Activated CD4-positive, alpha-beta T cell treated with anti-CD3 and anti-CD28 coated beads, Interleukin-2, amount 10 ng/mL, durations not matched to agents 24 days and 14 days (primary cell): ENCODE data around the gene CCSER2. TPM values are rescaled to one million over a fixed set of nuclear protein-coding genes. Genes with fewer than 3 reads are reported as not detected.
"Not testable (repeated sequence)": the region's sequence is repeated elsewhere in the genome, so short reads cannot be mapped to it uniquely, and the experiment has no call there.

Experiments
- DNase-seq: peaks from one replicate; pipeline ENCODE4 v3.0.0; 2022
- H3K27ac Mint-ChIP-seq: one replicate; pipeline ENCODE4 v1.8.0; 2022; ENCODE audit warnings: mild to moderate bottlenecking, mixed read lengths
- H3K27me3 Mint-ChIP-seq: one replicate; pipeline ENCODE4 v1.8.0; 2022; ENCODE audit warnings: mixed read lengths
- H3K36me3 Mint-ChIP-seq: one replicate; pipeline ENCODE4 v1.8.0; 2022; ENCODE audit warnings: low read depth, mild to moderate bottlenecking, mixed read lengths
- H3K4me1 Mint-ChIP-seq: one replicate; pipeline ENCODE4 v1.8.0; 2021; ENCODE audit warnings: mixed read lengths
- H3K4me3 Mint-ChIP-seq: one replicate; pipeline ENCODE4 v1.8.0; 2022; ENCODE audit warnings: mild to moderate bottlenecking, moderate library complexity, mixed read lengths
- H3K9me3 Mint-ChIP-seq: one replicate; pipeline ENCODE4 v1.8.0; 2021; ENCODE audit warnings: mixed read lengths
- intact Hi-C: fragments of 100-400 bp; cut with micrococcal nuclease; formaldehyde crosslinking; loops from one replicate; pipeline ENCODE4 v1.15.1; 2023
- total RNA-seq: library from RNA; stranded (reverse); gene quantifications from 2 replicates; pipeline ENCODE4 v1.2.3, GENCODE V29; 2022

Gene CCSER2
- total RNA-seq, 1 donor from 2014 or later = 45.6 TPM

DNA sequence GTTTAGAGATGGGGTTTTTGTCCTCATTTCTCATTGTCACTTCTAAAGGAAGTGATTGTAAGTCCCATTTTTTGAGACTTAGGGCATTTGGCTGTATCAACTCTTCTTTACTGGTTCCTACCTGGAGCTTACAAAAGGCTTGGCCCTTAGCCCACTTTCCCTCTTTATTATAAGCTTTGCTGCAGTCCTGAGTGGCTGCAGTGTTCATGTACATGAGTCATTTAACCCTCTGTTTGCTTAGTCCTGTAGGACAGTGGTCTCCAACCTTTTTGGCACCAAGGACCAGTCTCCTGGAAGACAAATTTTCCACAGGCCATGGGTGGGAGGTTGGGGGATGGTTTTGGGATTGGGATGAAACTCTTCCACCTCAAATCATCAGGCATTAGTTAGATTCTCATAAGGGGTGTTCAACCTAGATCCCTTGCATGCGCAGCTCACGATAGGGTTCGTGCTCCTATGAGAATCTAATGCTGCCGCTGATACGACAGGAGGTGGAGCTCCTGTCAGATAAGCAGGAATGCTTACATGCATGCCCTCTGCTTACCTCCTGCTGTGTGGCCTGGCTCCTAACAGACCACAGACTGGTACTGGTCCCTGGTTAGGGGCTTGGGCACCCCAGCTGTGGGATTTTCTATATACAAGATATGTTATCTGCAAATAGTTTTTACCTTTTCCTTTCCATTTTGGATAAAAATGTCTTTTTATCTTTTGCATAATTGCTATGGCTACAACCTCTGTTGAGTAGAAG, 99.7 kb downstream of the CCSER2 start:
- Mint-ChIP-seq H3K27me3 (no peaks in the 10 kb centered on the region), H3K4me3 (no peak overlapping the region), H3K36me3 (peaks cover 23% of the 10 kb centered on the region), H3K4me1 (peaks cover 20% of the 10 kb centered on the region), H3K27ac (no peak overlapping the region), H3K9me3 (no peaks in the 10 kb centered on the region)
- intact Hi-C loops = no loop called here
- DNase-seq = no peak

DNA sequence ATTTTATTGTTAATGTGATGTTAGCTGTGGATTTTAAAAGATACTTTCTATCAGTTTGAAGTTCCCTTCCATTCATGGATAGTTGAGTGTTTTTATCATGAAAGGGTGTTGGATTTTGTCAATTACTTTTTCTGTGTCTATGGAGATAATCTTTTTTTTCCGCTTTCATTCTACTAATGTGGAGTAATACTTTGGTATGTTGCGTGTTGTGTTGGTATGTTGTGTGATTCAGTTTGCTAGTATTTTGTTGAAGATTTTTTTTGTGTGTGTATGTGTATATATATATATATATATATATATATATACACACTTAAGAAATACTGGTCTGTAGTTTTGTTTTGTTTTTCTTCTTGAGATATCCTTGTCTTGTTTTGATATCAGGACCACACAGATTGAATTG, 100.3 kb downstream of the CCSER2 start:
- Mint-ChIP-seq H3K36me3 (peaks cover 20% of the 10 kb centered on the region), H3K4me3 (no peak overlapping the region), H3K9me3 (no peaks in the 10 kb centered on the region), H3K27ac (no peak overlapping the region), H3K4me1 (peaks cover 18% of the 10 kb centered on the region), H3K27me3 (no peaks in the 10 kb centered on the region)
- DNase-seq = no peak
- intact Hi-C loops = no loop called here

DNA sequence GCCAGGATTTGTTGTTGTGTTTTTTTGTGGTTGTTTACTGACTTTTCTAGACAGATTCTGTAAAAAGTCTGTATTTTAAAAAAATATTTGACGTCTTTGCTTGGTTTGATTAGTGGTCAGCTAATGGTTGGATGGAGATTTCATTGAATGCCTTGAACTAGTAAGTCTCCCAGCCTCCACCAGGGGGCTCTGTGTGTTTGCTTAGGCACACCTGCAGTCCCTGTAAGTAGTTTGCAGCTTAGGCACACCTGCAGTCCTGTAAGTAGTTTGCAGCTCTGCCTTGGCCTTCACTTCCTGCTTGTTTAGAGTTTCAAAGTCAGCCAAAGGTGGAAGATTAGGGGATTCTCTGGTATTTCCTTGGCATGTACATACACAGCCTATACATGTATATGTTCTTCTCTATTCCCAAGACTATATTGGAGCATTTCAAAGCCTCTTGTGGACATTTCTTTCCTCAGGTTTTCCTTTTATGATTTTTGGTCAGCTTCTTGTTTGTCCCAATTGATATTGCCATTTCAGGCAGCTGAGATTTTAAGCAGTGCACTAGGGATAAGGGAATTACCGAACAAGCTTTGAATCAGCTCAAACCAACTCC, 101.6 kb downstream of the CCSER2 start:
- intact Hi-C loops = loop anchor here (1.0 to 5.0 kb wide), 2 partner anchors 53 to 107 kb away; no protein-coding TSS in a partner anchor
- Mint-ChIP-seq H3K27me3 (no peaks in the 10 kb centered on the region), H3K36me3 (peaks cover 18% of the 10 kb centered on the region), H3K9me3 (no peaks in the 10 kb centered on the region), H3K27ac (no peak overlapping the region), H3K4me3 (no peak overlapping the region), H3K4me1 (peaks cover 12% of the 10 kb centered on the region)
- DNase-seq = peak; percentile 87

DNA sequence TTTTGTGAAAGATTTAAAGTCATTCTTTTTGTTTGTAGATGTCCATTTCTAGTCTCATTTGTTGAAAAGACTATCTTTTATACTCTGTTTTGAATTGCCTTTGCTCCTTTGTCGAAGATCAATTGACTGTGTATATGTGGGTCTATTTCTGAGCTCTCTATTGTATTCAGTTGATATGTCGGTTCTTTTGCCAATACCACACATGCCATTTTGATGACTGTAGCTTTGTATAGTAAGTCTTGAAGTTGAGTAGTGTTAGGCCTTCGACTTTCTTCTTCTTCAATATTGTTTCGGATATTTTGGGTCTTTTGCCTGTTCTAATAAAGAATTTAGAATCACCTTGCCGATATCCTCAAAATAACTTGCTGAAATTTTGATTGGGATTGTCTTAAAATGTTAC, 104.5 kb downstream of the CCSER2 start:
- Mint-ChIP-seq H3K27me3 (no peaks in the 10 kb centered on the region), H3K4me3 (no peak overlapping the region), H3K36me3 (peaks cover 20% of the 10 kb centered on the region), H3K9me3 (no peaks in the 10 kb centered on the region), H3K27ac (no peak overlapping the region), H3K4me1 (peaks cover 9% of the 10 kb centered on the region)
- DNase-seq = no peak
- intact Hi-C loops = loop anchor here (5.0 kb wide), 1 partner anchor 56 kb away; no protein-coding TSS in a partner anchor

DNA sequence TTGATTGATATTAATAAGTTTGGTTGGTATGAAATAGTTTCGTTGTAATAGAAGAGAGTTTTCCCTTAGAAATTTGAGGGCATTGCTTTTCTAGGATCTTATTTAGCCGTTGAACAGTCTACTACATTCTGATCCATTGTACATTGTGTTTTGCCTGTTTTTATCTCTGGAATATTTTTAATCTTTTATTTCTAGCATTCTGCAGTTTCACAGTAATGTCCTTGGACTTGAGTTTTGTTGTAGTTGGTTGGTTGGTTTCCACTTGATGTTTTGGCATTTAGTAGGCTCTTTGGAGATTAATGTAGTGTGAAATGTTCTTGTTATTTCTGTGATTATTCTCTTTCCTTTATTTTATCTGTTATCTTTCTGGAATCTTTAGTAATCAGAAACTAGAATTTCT, 112.4 kb downstream of the CCSER2 start:
- H3K4me3 Mint-ChIP-seq = no peak overlapping the region
- H3K4me1 Mint-ChIP-seq = peaks cover 2% of the 10 kb centered on the region
- no peak for DNase-seq
- H3K36me3 Mint-ChIP-seq = peaks cover 54% of the 10 kb centered on the region
- peaks cover 12% of the 10 kb centered on the region for H3K9me3 Mint-ChIP-seq
- intact Hi-C loops = no loop called here
- no peaks in the 10 kb centered on the region for H3K27me3 Mint-ChIP-seq
- no peak overlapping the region for H3K27ac Mint-ChIP-seq

DNA sequence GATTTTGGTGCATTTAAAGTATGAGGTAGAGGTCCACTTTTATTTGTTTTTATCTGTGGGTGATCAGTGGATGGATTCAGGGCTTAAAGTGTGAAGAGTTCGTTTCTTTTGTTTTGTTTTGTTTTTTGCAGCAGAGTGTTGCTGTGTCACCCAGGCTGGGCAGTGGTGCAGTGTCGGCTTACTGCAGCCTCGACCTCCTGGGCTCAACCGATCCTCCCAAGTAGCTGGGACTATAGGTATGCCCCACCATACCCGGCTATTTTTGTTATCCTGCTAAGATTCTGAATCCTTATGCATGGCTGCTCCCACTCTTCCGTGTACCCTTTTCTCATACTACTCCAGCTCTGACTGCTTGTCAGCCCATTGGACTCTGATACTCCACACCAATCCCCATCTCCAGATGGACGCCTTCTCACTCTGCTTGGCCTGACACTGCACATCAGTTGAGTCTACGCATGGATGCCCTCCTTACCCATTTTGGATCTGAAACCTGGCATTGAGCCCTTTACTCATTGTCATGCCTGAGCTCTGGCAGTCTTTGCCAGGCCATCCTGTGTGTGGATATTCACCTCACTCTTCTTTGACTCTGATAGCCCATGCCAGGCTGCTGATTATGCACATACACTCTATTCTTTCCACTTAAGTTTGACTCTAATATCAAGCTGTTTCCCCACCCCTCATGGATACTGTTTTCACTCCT, 119.5 kb downstream of the CCSER2 start:
- Mint-ChIP-seq H3K4me3 (no peak overlapping the region), H3K36me3 (peaks cover 34% of the 10 kb centered on the region), H3K4me1 (no peaks in the 10 kb centered on the region), H3K27me3 (no peaks in the 10 kb centered on the region), H3K9me3 (peaks cover 5% of the 10 kb centered on the region), H3K27ac (no peak overlapping the region)
- no peak for DNase-seq
- intact Hi-C loops = no loop called here

DNA sequence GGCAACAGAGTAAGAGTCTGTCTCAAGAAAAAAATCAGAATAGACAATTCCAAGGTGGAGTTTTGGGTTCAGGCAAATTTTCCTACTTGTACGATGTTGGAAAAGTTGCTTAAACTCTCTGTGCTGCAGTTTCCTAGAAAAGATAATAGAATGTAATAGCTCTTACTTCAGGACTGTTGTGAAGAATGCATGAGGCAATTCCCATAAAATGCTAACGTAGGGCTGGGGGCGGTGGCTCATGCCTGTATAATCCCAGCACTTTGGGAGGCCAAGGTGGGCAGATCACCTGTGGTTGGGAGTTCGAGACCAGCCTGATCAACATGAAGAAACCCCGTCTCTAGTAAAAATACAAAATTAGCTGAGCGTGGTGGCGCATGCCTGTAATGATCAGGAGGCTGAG, 121.0 kb downstream of the CCSER2 start:
- H3K9me3 Mint-ChIP-seq, DNase-seq, H3K27ac Mint-ChIP-seq, H3K4me1 Mint-ChIP-seq, intact Hi-C loops, H3K27me3 Mint-ChIP-seq, H3K4me3 Mint-ChIP-seq: not testable (repeated sequence)
- peaks cover 26% of the 10 kb centered on the region for H3K36me3 Mint-ChIP-seq

DNA sequence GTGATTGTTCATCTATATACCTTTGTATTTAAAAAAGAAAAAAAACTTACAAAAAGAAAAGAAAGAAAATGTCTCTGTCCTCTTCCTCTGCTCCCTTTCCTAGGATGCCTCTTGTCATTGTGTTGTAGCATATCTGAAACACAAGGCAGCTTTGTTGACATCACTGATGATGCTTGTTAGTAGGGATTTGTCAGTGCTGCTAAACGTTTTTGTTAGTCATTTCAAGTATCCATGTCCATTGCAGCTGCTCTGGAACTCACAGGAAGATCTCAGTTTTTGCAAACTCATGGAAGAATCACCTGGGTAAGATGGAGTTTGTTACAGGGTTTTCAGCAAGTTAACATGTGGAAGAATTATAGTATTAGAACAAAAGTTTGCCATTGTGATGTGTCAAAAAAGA, 123.6 kb downstream of the CCSER2 start:
- intact Hi-C loops = no loop called here
- Mint-ChIP-seq H3K27ac (no peak overlapping the region), H3K27me3 (no peaks in the 10 kb centered on the region), H3K4me1 (peaks cover 1% of the 10 kb centered on the region), H3K4me3 (no peak overlapping the region), H3K36me3 (peaks cover 36% of the 10 kb centered on the region), H3K9me3 (no peaks in the 10 kb centered on the region)
- no peak for DNase-seq

DNA sequence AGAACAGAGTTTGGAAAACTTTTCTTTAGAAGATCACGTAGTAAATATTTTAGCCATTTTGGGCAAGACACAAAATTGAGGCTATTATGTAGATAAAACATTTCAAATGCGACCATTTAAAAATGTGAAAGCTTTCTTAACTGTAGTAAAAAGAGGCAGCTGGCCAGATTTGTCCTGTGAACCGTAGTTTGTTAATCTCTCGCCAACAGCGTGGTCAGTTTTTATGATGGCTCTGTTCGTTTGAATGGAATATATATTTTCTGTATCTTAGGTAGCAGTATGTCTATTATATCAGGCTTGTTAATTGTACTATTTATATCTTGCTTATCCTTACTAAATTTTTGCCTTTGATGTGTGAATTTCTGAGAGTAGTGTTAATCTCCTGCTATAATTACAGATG, 124.9 kb downstream of the CCSER2 start:
- Mint-ChIP-seq H3K27ac (no peak overlapping the region), H3K36me3 (peaks cover 32% of the 10 kb centered on the region), H3K27me3 (no peaks in the 10 kb centered on the region), H3K4me1 (peaks cover 1% of the 10 kb centered on the region), H3K9me3 (no peaks in the 10 kb centered on the region), H3K4me3 (no peak overlapping the region)
- no peak for DNase-seq
- intact Hi-C loops = no loop called here

DNA sequence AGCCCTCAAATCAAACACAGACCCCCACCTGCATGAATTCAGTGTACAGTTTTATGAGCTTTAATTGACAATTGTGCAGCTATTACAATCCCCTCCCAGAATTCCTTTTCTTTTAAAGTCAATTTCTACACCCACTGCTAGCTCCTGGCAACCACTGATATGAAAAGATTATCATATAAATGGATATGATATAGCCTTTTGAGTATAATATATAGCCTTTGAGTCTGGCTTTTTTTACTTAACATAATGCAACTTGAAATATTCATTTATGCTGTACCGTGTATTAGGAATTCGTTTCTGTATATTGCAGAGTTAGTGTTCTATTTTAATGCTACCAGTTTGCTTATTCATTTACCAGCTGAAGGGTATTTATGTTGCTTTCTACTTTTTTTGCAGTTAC, 127.7 kb downstream of the CCSER2 start:
- no peak overlapping the region for H3K27ac Mint-ChIP-seq
- H3K9me3 Mint-ChIP-seq = peaks cover 4% of the 10 kb centered on the region
- H3K4me3 Mint-ChIP-seq = no peak overlapping the region
- peaks cover 1% of the 10 kb centered on the region for H3K4me1 Mint-ChIP-seq
- DNase-seq = no peak
- no peaks in the 10 kb centered on the region for H3K27me3 Mint-ChIP-seq
- intact Hi-C loops = no loop called here
- H3K36me3 Mint-ChIP-seq = peaks cover 39% of the 10 kb centered on the region

DNA sequence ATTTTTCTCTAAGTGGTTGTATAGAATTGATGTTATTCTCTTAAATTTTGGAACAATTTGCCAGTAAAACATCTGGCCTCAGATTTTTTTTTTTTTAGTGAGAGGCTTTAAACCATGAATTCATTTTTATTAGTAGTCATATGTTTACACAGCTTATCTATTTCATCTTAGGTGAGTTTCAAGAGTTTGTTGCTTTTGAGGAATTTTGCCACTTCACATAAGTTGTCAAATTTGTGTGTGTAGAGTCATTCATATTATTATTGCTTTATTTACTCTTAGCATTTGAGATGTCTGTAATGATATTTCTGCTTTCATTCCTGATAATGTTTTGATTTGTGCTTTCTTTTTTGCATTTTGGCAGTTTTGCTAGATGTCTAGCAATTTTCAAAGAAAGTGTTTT, 132.1 kb downstream of the CCSER2 start:
- DNase-seq = no peak
- Mint-ChIP-seq H3K4me1 (peaks cover 2% of the 10 kb centered on the region), H3K4me3 (no peak overlapping the region), H3K27ac (no peak overlapping the region), H3K9me3 (peaks cover 4% of the 10 kb centered on the region), H3K27me3 (no peaks in the 10 kb centered on the region), H3K36me3 (peaks cover 43% of the 10 kb centered on the region)
- intact Hi-C loops = no loop called here

DNA sequence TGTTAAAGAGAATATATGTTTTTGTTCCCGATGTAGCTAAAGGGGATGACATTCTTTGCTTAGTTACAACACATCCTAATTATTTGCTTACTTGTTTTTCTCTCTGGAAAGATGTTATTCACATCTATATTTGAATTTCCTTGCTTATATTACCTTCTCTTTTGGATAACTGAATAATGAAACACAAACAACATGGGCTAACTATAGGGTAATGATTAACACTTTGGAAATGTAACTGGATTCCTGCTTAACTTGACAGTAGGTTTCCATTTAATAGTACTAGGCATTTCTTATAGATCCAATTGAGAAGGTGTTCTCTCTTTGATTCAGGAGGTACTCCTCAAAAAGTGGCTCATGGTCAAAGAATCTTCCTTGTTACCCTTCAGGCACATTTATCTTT, 141.1 kb downstream of the CCSER2 start:
- Mint-ChIP-seq H3K27ac (no peak overlapping the region), H3K36me3 (peaks cover 22% of the 10 kb centered on the region), H3K4me1 (no peaks in the 10 kb centered on the region), H3K27me3 (no peaks in the 10 kb centered on the region), H3K9me3 (no peaks in the 10 kb centered on the region), H3K4me3 (no peak overlapping the region)
- DNase-seq = no peak
- intact Hi-C loops = no loop called here

DNA sequence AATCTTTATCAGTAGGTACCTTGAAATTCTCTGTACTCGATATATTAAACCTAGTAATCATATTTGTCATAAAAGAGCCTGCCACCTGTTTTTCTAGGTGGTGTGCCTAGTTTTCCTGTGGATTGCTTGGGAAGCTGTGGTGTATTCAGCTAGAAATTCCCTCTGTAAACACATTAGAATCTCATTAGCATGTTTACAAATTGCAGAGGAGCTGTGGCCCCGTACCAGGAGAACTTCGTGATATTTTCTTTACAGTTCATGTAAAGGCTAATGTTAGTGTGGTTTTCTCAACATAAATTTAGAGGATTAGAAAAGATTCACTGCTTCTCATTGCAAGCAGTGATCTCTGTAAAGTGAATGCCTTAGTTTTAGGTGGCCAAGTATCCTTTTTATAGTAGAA, 144.7 kb downstream of the CCSER2 start:
- intact Hi-C loops = no loop called here
- DNase-seq = no peak
- H3K9me3 Mint-ChIP-seq = no peaks in the 10 kb centered on the region
- H3K36me3 Mint-ChIP-seq = peaks cover 10% of the 10 kb centered on the region
- H3K27ac Mint-ChIP-seq = no peak overlapping the region
- H3K4me1 Mint-ChIP-seq = no peaks in the 10 kb centered on the region
- no peaks in the 10 kb centered on the region for H3K27me3 Mint-ChIP-seq
- no peak overlapping the region for H3K4me3 Mint-ChIP-seq

DNA sequence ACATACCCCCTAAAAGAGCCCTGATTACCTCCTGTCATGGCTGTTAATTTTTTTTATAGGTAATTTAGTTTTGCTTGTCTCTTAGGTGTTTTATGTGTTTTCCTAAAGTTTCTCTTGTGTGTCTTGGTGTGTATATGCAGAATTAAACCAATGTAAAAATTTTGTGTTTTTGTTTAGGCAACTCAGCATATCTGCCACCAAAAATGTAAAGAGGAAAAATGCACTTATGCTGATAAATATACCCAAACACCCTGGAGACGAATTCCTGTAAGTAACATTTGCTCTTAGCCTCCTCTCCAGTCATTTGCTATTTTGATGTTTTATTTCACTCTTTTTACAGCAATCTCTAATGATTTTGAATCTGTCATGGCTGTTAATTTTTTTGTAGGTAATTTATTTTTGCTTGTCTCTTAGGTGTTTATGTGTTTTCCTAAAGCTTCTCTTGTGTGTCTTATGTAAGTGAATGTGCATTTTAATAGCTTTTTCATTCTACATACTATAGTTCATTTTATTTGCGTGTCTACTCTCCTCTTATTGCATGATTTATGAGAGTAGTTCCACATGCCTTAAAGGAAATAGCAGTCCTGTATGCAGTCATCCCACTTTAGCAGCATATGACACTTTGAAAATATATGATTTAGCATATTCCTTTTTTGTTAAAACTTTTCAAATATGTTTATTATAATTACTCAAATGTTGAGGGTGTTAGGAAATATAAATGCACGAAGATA, 149.2 kb downstream of the CCSER2 start:
- Mint-ChIP-seq H3K9me3 (no peaks in the 10 kb centered on the region), H3K4me1 (peaks cover 2% of the 10 kb centered on the region), H3K4me3 (no peak overlapping the region), H3K27ac (no peak overlapping the region), H3K36me3 (peaks cover 24% of the 10 kb centered on the region), H3K27me3 (no peaks in the 10 kb centered on the region)
- no peak for DNase-seq
- intact Hi-C loops = no loop called here
